SJCRH30 (cell line): ENCODE data around the gene ARHGAP12. TPM values are rescaled to one million over a fixed set of nuclear protein-coding genes. Genes with fewer than 3 reads are reported as not detected.
A peak's percentile ranks its signal among the peaks of the same experiment; 100 is the strongest.

Experiments
- DNase-seq, 2 experiments: peaks; one replicate each; pipeline ENCODE4 v3.0.0-alpha.2; 2015 to 2020
- H3K27ac ChIP-seq: fragments of 250-450 bp; sonication (Bioruptor Pico); 2 replicates; pipeline ENCODE4 v1.5.1; 2020; ENCODE audit warnings: mild to moderate bottlenecking, moderate library complexity
- H3K27me3 ChIP-seq: fragments of 250-450 bp; sonication (Bioruptor Pico); 2 replicates; pipeline ENCODE4 v1.5.1; 2020; ENCODE audit warnings: mild to moderate bottlenecking, moderate library complexity
- H3K36me3 ChIP-seq: fragments of 250-450 bp; sonication (Bioruptor Pico); 2 replicates; pipeline ENCODE4 v1.5.1; 2020; ENCODE audit warnings: mild to moderate bottlenecking, moderate library complexity
- H3K4me1 ChIP-seq: fragments of 250-450 bp; sonication (Bioruptor Pico); 2 replicates; pipeline ENCODE4 v1.5.1; 2020; ENCODE audit warnings: mild to moderate bottlenecking, moderate library complexity
- H3K4me3 ChIP-seq: fragments of 250-450 bp; sonication (Bioruptor Pico); 2 replicates; pipeline ENCODE4 v1.5.1; 2020; ENCODE audit warnings: mild to moderate bottlenecking, moderate library complexity
- H3K9me3 ChIP-seq: fragments of 250-450 bp; sonication (Bioruptor Pico); replicated peaks from 2 replicates; pipeline ENCODE4 v1.5.1; 2020; ENCODE audit warnings: mild to moderate bottlenecking, moderate library complexity
- total RNA-seq: library from RNA; depleted of rRNA; stranded (reverse); fragments of >200 nt; shearing (Covaris generic); gene quantifications from 2 replicates; pipeline ENCODE4 v1.2.3, GENCODE V29; 2014

ARHGAP12 gene
- total RNA-seq, 1 experiment from 2014 or later, result 47.2 TPM

DNA sequence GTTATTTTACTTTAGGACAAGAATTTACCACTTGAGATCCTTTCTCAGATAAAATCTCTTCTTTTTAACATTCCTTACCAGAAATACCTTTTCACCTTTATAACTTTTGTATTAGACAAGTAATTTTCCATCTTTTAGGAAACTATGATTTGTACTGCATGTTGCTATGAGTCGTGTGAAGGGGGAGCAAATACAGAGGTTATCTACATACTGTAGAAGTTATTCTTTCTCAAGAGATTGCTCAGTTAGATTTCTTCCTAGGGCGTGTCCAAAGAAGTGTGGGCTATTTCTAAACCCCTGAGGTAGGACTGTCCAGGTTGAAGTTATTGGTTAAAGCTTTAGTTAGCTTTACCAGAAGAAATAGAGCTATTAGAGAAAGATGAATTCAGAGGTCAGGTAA, 30.2 kb upstream of the ARHGAP12 start:
- no peaks in the 10 kb centered on the region for H3K36me3 ChIP-seq
- DNase-seq, result no peak
- H3K27ac ChIP-seq, result no peak overlapping the region
- peaks cover 4% of the 10 kb centered on the region; the same call in 1 of the 2 replicates for H3K9me3 ChIP-seq
- H3K4me3 ChIP-seq, result no peak overlapping the region
- H3K4me1 ChIP-seq, result no peaks in the 10 kb centered on the region; the same call in 1 of the 2 replicates
- H3K27me3 ChIP-seq, result no peaks in the 10 kb centered on the region

DNA sequence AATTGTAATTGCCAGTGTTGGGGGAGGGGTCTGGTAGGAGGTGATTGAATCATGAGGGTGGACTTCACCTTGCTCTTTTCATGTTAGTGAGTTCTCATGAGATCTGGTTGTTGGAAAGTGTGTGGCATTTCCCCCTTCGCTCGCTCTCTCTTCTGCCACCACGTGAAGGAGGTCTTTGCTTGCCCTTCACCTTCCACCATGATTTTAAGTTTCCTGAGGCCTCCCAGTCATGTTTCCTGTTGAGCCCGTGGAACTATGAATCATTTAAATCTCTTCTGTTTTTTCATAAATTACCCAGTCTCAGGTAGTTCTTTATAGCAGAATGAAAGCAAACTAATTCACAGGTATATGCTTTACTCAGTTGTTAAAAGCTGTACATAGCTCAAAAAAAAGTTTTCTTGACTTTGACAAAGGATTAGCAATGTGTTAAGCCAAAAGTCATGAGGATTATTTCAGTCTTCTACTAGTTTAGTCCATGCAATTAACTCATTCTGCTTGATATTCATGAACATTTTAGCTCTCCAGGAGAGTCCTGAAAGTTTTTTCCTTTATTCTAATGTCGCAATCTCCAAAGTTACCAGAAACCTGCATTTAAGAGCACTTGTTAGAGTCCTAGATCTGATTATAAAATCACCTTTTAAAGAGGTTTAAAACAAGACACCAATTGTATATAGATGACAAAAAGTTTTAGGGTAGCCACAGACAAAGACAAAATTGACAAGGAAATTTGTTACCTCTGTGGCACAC, 27.7 kb upstream of the ARHGAP12 start:
- H3K27ac ChIP-seq, result no peak overlapping the region
- DNase-seq, result no peak
- peaks cover 2% of the 10 kb centered on the region; the same call in 1 of the 2 replicates for H3K4me1 ChIP-seq
- H3K36me3 ChIP-seq, result no peaks in the 10 kb centered on the region
- H3K9me3 ChIP-seq, result peaks cover 4% of the 10 kb centered on the region; the same call in 1 of the 2 replicates
- no peak overlapping the region for H3K4me3 ChIP-seq
- no peaks in the 10 kb centered on the region for H3K27me3 ChIP-seq

DNA sequence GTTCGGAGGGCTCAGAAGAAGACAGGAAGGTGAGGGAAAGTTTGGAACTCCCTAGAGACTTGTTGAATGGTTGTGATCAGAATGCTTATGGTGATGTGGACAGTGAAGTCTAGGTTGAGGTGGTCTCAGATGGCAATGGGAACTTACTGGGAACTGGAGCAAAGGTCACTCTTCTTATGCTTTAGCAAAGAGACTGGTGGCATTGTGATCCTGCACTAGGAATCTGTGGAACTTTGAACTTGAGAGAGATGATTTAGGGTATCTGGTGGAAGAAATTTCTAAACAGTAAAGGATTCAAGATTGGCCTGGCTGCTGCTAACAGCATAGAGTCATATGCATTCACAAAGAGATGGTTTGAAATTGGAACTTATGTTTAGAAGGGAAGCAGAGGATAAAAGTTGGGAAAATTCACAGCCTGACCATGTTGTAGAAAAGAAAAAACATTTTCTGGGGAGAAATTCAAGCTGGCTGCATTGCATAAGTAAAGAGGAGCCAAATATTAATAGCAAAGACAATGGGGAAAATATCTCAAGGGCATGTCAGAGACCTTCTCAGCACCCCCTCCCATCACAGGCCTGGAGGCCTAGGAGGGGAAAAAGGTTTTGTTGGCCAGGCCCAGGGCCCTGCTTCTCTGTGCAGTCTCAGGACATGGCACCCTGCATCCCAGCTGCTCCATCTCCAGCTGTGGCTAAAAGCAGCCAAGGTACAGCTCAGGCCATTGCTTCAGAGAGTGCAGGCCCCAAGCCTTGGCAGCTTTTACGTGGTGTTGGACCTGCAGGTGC, 26.0 kb upstream of the ARHGAP12 start:
- H3K36me3 ChIP-seq, result no peaks in the 10 kb centered on the region
- DNase-seq, result no peak

DNA sequence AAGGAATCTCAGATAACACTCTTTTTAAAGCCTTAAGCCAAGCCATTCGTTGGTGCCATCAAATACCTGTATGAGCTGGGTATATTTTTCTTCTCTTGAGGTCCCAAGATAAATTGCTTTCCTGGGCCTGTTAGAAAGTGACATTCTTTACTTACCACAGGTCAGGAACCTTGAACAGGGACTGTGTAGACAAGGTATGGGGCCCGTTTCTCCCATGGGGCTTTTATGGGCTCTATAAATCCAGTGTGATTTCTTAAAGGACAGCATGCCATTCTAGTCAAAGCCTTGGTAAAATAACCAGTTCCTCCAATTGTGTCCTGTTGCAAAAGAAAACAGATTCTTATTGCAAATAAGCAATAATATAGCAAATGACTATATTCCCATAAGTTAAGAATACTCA, 24.8 kb upstream of the ARHGAP12 start:
- no peak overlapping the region for H3K27ac ChIP-seq

More for the DNA sequence above, 26.0 kb upstream of the ARHGAP12 start:
- H3K27ac ChIP-seq, result no peak overlapping the region
- no peak overlapping the region for H3K4me3 ChIP-seq
- peaks cover 10% of the 10 kb centered on the region; the same call in 1 of the 2 replicates for H3K9me3 ChIP-seq
- H3K4me1 ChIP-seq, result peaks cover 2% of the 10 kb centered on the region; the same call in 1 of the 2 replicates
- no peaks in the 10 kb centered on the region for H3K27me3 ChIP-seq

DNA sequence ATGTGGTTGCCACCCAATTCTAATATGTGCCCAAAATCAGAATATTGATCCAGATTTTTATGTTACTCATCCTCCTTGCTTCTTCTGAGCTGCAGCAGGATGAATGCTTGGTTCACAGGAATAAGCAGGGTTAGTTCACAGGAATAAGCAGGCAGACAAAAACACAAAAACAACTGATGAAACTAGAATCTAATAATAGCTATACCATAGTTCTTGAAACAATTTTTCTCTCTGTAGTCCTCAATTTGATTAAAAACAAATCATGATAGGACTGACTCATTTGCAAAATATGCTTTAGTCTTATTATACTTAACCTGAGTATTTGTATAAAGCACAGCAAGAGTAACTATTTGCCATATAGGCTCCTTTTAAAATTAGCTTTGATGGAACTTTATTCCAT, 24.4 kb upstream of the ARHGAP12 start:
- Histone ChIP-seq H3K36me3 (no peaks in the 10 kb centered on the region), H3K27me3 (no peaks in the 10 kb centered on the region), H3K27ac (no peak overlapping the region), H3K9me3 (peaks cover 10% of the 10 kb centered on the region; the same call in 1 of the 2 replicates), H3K4me1 (peaks cover 2% of the 10 kb centered on the region; the same call in 1 of the 2 replicates), H3K4me3 (no peak overlapping the region)
- DNase-seq, result no peak

More for the DNA sequence above, 24.8 kb upstream of the ARHGAP12 start:
- Histone ChIP-seq H3K4me3 (no peak overlapping the region), H3K9me3 (peaks cover 10% of the 10 kb centered on the region; the same call in 1 of the 2 replicates), H3K27me3 (no peaks in the 10 kb centered on the region), H3K36me3 (no peaks in the 10 kb centered on the region), H3K4me1 (peaks cover 2% of the 10 kb centered on the region; the same call in 1 of the 2 replicates)
- no peak for DNase-seq

DNA sequence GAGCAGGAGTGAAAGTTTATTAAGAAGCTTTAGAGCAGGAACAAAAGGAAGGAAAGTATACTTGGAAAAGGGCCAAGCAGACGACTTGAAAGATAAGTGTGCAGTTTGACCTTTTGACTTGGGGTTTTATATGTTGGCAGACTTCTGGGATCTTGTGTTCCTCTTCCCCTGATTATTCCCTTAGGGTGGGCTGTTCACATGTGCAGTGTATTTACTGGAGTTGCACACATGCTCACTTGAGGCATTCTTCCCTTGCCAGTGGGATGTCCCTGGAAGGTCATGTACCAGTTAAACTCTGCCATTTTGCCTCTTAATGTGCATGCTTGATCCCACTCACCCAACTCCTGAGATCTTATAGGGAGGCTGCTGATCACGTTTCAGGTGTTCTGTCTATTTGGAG, 23.4 kb upstream of the ARHGAP12 start:
- Histone ChIP-seq H3K4me1 (peaks cover 2% of the 10 kb centered on the region; the same call in 1 of the 2 replicates), H3K9me3 (peaks cover 10% of the 10 kb centered on the region; the same call in 1 of the 2 replicates), H3K27me3 (no peaks in the 10 kb centered on the region), H3K4me3 (no peak overlapping the region), H3K27ac (no peak overlapping the region), H3K36me3 (no peaks in the 10 kb centered on the region)
- peak; percentile 19 to 48 for DNase-seq

DNA sequence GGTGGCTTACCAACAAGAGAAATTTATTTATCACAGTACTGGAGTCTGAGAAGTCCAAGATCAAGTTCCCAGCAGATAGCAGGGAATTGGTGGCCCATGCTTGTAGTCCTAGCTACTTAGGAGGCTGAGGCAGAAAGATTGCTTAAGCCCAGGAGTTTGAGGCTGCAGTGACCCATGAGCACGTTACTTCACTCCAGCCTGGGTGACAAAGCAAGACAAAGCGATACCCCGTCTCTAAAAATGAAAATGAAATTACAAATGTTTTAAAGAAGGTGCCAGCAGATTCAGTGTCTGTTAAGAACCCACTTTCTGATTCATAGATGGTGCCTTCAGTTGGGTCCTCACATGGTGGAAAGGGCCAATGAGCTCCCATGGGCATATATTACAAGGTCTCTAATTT, 20.6 kb upstream of the ARHGAP12 start:
- Histone ChIP-seq H3K27ac (no peak overlapping the region), H3K4me1 (peaks cover 10% of the 10 kb centered on the region), H3K27me3 (no peaks in the 10 kb centered on the region), H3K36me3 (no peaks in the 10 kb centered on the region), H3K4me3 (no peak overlapping the region), H3K9me3 (peaks cover 9% of the 10 kb centered on the region; the same call in 1 of the 2 replicates)
- no peak for DNase-seq

DNA sequence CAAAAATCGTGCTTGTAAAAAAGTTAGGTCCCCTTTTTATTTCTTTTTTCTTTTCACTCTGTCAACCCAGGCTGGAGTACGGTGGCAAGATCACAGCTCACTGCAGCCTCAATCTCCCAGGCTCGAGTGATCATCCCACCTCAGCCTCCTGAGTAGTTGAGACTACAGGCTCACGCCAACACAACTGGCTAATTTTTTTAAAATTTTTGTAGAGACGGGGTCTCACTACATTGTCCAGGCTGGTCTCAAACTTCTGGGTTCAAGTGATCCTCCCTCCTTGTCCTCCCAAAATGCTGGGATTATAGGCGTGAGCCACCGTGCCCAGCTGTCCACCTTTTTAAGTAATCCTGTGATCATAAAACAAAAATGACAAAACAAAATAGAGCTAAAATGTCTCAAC, 19.4 kb upstream of the ARHGAP12 start:
- no peak overlapping the region for H3K27ac ChIP-seq

DNA sequence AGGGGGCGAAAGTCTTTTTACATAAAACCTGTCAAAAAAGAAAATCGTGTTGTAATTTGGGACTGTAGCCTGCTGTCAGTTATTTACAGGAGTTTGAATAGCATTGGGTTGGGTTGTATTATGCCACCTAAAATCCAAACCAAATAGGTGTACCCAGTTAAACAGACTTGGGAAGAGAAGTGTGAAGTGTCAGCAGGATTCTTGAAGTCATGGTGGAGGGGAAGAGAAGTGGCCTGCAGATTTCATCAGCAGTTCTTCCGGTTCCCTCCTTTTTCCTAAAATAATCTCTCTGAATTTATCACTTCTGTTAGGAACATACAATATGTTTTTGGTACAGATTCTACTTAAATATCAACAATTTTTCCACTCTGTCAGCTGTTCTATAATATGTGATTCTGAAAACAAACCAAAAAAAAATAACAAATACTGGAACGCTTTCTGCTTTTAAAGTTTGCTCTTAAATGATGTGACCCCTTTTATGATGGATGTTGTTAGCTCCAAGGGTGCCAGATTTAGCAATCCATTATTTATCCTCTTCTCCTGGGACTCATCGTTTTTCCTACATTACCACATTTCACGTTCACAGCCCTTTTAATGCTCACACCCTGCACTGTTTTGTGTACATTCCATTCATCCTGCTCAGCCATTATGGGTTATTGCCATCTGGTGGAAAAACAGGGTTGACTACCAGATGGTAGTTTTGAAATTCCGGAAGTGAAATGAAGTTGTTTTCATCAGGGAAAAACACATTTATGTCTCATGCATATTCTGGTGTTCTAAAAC, 18.7 kb upstream of the ARHGAP12 start:
- no peak overlapping the region for H3K4me3 ChIP-seq
- peak; percentile 25 to 49 for DNase-seq
- H3K27ac ChIP-seq, result no peak overlapping the region

More for the DNA sequence above, 19.4 kb upstream of the ARHGAP12 start:
- Histone ChIP-seq H3K9me3 (peaks cover 7% of the 10 kb centered on the region; the same call in 1 of the 2 replicates), H3K36me3 (no peaks in the 10 kb centered on the region), H3K4me3 (no peak overlapping the region), H3K4me1 (peaks cover 10% of the 10 kb centered on the region), H3K27me3 (no peaks in the 10 kb centered on the region)
- DNase-seq, result no peak

DNA sequence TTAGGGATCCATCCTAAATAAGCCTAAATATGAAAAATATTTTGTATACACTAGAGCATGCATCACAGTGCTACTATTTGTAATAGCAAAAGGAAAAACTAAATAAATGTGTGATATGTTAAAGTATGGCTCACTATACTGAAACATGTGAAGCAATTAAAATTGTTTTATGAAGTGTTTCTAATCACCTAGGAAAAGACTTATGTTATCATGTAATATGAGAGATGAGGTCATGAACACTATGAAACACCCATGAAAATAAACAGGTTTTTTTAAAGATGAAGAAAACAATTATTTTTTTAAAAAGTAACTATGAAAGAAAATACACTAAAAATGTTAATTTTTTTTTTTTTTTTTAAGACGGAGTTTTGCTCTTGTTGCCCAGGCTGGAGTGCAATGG, 16.8 kb upstream of the ARHGAP12 start:
- no peak for DNase-seq
- Histone ChIP-seq H3K36me3 (no peaks in the 10 kb centered on the region), H3K27me3 (no peaks in the 10 kb centered on the region), H3K4me1 (peaks cover 18% of the 10 kb centered on the region), H3K27ac (no peak overlapping the region), H3K4me3 (no peak overlapping the region), H3K9me3 (no peaks in the 10 kb centered on the region)

More for the DNA sequence above, 18.7 kb upstream of the ARHGAP12 start:
- H3K27me3 ChIP-seq, result no peaks in the 10 kb centered on the region
- H3K36me3 ChIP-seq, result no peaks in the 10 kb centered on the region
- H3K4me1 ChIP-seq, result peaks cover 10% of the 10 kb centered on the region
- peaks cover 7% of the 10 kb centered on the region; the same call in 1 of the 2 replicates for H3K9me3 ChIP-seq

DNA sequence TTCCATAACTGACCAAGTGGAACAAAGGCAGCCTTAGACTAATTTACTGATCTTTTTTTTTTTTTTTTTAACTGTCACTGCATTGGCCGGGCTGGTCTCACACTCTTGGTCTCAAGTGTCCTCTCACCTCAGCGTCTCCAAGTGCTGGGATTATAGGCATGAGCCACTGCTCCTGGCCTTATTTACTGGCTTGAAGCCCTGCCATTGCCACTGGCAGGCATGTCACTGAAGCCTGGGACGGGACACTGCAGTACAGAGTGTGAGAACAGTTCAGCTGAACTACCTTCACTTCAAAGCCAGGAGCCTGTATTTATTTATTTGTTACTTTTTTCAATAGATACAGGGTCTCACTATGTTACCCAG, 15.4 kb upstream of the ARHGAP12 start:
- H3K36me3 ChIP-seq, result no peaks in the 10 kb centered on the region
- peaks cover 31% of the 10 kb centered on the region for H3K4me1 ChIP-seq
- H3K4me3 ChIP-seq, result no peak overlapping the region
- no peaks in the 10 kb centered on the region for H3K27me3 ChIP-seq
- no peak for DNase-seq
- no peaks in the 10 kb centered on the region for H3K9me3 ChIP-seq
- H3K27ac ChIP-seq, result no peak overlapping the region

DNA sequence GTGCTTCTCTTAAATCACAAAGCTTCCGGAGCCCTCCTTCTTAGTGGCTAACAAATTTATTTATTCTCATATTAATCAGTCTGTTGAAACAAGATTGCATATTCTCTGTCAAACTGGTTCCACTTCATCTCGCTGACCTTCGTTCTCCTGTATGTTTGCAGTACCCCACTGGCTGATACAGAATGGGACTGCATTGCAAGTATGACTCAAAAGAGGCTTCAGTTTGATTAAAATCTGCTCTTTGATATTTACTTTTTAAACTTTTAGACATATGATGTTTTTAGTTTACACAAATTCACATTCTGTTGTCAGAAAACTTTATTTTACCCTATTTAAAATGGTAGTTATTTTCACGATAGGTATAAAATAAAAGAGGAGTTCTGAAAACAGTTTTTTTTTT, 14.3 kb upstream of the ARHGAP12 start:
- no peak overlapping the region for H3K4me3 ChIP-seq
- peaks cover 31% of the 10 kb centered on the region for H3K4me1 ChIP-seq
- H3K9me3 ChIP-seq, result no peaks in the 10 kb centered on the region
- no peaks in the 10 kb centered on the region for H3K27me3 ChIP-seq
- no peak for DNase-seq
- no peak overlapping the region for H3K27ac ChIP-seq
- H3K36me3 ChIP-seq, result no peaks in the 10 kb centered on the region

DNA sequence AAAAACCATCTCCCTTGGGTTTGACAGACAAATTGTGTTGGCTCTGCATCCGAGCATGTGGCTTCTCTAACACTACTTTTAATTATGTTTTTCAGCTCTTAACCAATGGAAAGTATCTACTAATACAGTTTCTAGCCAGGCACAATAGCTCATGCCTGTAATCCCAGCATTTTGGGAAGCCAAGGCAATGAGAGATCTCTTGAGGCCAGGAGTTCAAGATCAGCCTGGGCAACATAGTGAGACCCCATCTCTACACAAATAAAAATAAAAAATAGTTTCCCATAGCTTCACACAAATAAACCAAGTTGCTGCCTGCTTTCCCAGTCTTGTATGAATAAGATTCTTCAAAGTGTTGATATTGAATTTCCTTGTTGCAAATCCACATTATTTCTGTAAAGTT, 13.8 kb upstream of the ARHGAP12 start:
- no peaks in the 10 kb centered on the region for H3K9me3 ChIP-seq
- no peaks in the 10 kb centered on the region for H3K27me3 ChIP-seq
- no peaks in the 10 kb centered on the region for H3K36me3 ChIP-seq
- no peak overlapping the region for H3K4me3 ChIP-seq
- H3K27ac ChIP-seq, result no peak overlapping the region
- peaks cover 31% of the 10 kb centered on the region for H3K4me1 ChIP-seq
- no peak for DNase-seq

DNA sequence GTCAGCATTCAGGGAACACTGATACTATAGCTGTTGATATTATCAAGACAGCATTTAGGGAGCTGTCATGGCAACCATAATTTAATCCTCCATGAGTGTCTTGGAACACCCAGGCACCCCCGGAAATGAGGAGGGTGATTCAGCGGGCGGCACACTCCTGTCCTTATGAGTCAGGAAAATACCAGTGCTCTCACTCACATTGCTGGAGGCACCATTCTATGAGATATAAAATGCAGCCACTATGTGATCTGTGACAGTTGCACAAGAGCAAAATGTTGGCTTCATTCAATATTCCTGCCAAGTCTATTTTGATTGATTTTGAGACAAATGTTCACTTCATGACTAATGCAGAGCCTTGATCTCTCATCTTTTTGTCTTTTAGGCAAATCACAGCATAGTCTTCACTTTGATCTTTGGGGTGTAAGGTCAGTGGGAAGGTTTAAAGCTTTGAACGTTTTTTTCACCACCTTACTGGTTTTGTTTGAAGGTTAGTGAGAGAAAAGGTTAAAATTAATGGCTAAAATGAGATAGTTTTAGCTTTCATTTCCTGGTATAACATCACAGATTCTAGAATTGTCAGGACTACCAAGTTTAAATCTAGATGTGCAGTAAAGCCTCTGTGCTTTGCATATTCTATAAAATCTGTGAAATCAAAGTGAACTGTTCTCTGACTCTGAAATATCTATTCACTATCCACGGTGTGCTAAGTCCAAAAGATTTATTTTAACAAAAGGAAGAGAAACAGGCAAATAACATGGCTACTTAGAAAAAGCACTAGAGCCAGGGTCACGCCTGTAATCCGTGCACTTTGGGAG, 12.4 kb upstream of the ARHGAP12 start:
- H3K4me1 ChIP-seq, result peaks cover 31% of the 10 kb centered on the region
- no peaks in the 10 kb centered on the region for H3K27me3 ChIP-seq
- DNase-seq, result peak; percentile 90 to 92
- no peak overlapping the region for H3K4me3 ChIP-seq
- peak overlapping the region; percentile 71 for H3K27ac ChIP-seq
- H3K9me3 ChIP-seq, result no peaks in the 10 kb centered on the region
- H3K36me3 ChIP-seq, result no peaks in the 10 kb centered on the region
